ENCODE measurements around the gene RHOBTB3.

DNA sequence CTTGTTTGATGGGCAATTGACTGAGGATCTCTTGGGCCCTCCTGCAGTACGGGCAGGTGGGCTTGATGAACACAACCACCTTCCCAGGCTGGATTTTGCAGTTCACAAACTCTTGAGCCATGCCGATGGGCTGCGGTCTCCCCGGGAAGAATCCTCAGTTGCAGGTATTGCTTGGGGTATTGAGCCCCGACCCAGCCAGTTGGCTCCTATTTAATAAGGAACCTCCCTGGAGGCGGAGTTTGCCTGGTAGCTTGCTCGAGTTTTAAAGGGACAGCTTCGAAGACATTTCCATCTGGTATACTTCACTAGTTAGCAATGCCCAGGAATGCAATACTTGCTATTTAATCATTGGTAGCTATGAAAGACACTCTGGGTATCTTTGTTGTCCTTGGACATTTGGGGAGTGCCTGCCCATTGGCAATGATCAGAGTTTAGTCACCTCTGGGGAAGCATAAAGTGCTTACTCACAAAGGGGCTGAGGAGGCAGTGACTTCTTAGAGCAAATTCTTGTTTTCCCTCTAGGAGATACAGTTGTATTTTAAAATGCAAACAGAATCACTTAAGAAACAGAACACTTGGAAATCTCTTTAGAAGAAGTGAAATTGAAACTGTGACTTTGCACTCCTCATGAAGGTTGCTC, 91.5 kb downstream of the RHOBTB3 start, which contains the start of gene GLRX:
- TF ChIP-seq, protein P1, sequence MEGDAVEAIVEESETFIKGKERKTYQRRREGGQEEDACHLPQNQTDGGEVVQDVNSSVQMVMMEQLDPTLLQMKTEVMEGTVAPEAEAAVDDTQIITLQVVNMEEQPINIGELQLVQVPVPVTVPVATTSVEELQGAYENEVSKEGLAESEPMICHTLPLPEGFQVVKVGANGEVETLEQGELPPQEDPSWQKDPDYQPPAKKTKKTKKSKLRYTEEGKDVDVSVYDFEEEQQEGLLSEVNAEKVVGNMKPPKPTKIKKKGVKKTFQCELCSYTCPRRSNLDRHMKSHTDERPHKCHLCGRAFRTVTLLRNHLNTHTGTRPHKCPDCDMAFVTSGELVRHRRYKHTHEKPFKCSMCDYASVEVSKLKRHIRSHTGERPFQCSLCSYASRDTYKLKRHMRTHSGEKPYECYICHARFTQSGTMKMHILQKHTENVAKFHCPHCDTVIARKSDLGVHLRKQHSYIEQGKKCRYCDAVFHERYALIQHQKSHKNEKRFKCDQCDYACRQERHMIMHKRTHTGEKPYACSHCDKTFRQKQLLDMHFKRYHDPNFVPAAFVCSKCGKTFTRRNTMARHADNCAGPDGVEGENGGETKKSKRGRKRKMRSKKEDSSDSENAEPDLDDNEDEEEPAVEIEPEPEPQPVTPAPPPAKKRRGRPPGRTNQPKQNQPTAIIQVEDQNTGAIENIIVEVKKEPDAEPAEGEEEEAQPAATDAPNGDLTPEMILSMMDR (IDR thresholded peaks at IDR 0.05), result no peak
- TF ChIP-seq POLR2A (IDR thresholded peaks at IDR 0.05), result peak; percentile 24 to 86

Measured in thyroid gland (tissue), 4 donors.